Measurements from ENCODE around the gene PEX13.

DNA sequence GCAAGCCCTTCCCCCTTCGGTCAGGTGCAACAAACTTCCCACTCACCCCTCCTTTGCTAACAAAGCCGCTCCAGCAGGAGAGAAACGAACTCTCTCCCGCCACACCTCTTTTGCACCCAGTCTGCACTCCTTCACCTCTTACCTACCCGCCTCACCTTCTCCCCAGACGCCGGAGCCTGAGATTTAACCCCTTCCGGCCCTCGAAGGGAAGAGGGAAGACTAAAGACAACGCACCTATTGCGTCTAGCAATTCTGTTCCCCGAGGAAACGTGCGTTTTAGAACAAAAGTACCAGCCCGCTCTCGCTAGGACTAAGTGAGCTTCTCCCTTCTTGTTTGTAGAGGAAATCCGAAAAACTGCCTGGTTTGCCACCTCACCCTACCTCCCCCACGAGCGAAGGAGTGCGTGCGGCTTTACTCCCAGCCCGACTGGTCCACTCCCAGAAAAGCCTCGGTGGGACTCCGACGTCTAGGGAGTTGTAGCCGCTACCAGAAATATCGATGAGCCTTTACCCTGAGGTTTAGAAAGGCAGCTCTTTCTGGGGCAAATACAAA is 441 bp upstream of the PEX13 start:
- no peak for TF ChIP-seq CTCF (IDR thresholded peaks at IDR 0.05)
- TF ChIP-seq EZH2phosphoT487 (IDR thresholded peaks at IDR 0.05) = peak; percentile 31
- peak; percentile 41 for TF ChIP-seq EZH2 (IDR thresholded peaks at IDR 0.05)
